ENCODE measurements around the gene PIK3R6.
A peak's percentile ranks its signal among the peaks of the same experiment; 100 is the strongest.

PIK3R6 gene

GRCh38 chr17:8867361-8867981 lies at the start of gene PIK3R6:
TSS of gene PIK3R6 (minus strand) at chr17:8867674. CDS start at chr17:8849794, 17,880 bp downstream.
- DNase-seq (ENCODE audit: low spot score): no peak
- Histone ChIP-seq H3K4me3 (peak within 1 kb of the TSS; percentile 25), H3K27ac (no peak within 1 kb of the TSS)
- no peak for TF ChIP-seq CTCF (IDR thresholded peaks at IDR 0.05)

- no peak for TF ChIP-seq CTCF (IDR thresholded peaks at IDR 0.05)
- DNase-seq (ENCODE audit: low spot score): no peak
- Histone ChIP-seq H3K4me3 (no peak overlapping the region), H3K27ac (peak overlapping the region in 1 of 2 donors; percentile 66)
These were observed 49.0 kb upstream of the PIK3R6 start for GRCh38 chr17:8916466-8916865.

GRCh38 chr17:8914554-8914953 lies 47.1 kb upstream of the PIK3R6 start:
- no peak for TF ChIP-seq CTCF (IDR thresholded peaks at IDR 0.05)
- no peak for DNase-seq (ENCODE audit: low spot score)
- no peak overlapping the region for H3K27ac ChIP-seq
- no peak overlapping the region for H3K4me3 ChIP-seq

GRCh38 chr17:8913879-8914278 lies 46.4 kb upstream of the PIK3R6 start:
- no peak for TF ChIP-seq CTCF (IDR thresholded peaks at IDR 0.05)
- H3K27ac ChIP-seq: no peak overlapping the region
- no peak overlapping the region for H3K4me3 ChIP-seq
- DNase-seq (ENCODE audit: low spot score): no peak

GRCh38 chr17:8913091-8913490 lies 45.6 kb upstream of the PIK3R6 start:
- Histone ChIP-seq H3K4me3 (no peak overlapping the region), H3K27ac (no peak overlapping the region)
- TF ChIP-seq CTCF (IDR thresholded peaks at IDR 0.05): no peak
- no peak for DNase-seq (ENCODE audit: low spot score)

- DNase-seq (ENCODE audit: low spot score): no peak
- no peak for TF ChIP-seq CTCF (IDR thresholded peaks at IDR 0.05)
- H3K4me3 ChIP-seq: no peak overlapping the region
- no peak overlapping the region for H3K27ac ChIP-seq
These were observed 44.9 kb upstream of the PIK3R6 start for GRCh38 chr17:8912084-8912981.

Measured in coronary artery (tissue), 2 donors.